ENCODE data around the gene ARL15. TPM values are rescaled to one million over a fixed set of nuclear protein-coding genes. Genes with fewer than 3 reads are reported as not detected.

The ARL15 gene
- total and polyA plus RNA-seq, 4 donors, result 5.0 to 24.8 (median 13.3) TPM

- no peak overlapping the region for H3K4me3 ChIP-seq (ENCODE audit: low read depth in 1 of 3, low read length in 3 of 3)
- H3K9me3 ChIP-seq (ENCODE audit: control insufficient read depth in 4 of 4, low read length in 3 of 4), result no peaks in the 10 kb centered on the region
- no peaks in the 10 kb centered on the region for H3K27me3 ChIP-seq (ENCODE audit: control insufficient read depth in 4 of 4, insufficient read depth in 4 of 4, low read length in 3 of 4)
- no peaks in the 10 kb centered on the region for H3K36me3 ChIP-seq (ENCODE audit: control insufficient read depth in 4 of 4, insufficient read depth in 3 of 4, low read depth in 1 of 4, low read length in 3 of 4)
- 89% methylated on average over 3 of the region's 3 CpGs for WGBS
- H3K27ac ChIP-seq (ENCODE audit: low read depth in 1 of 2, low read length in 2 of 2), result no peak overlapping the region
- H3K9ac ChIP-seq (ENCODE audit: low read depth in 1 of 2, low read length in 2 of 2), result no peak overlapping the region
- H3K4me1 ChIP-seq (ENCODE audit: control insufficient read depth in 4 of 4, insufficient read depth in 4 of 4, low read length in 3 of 4), result no peaks in the 10 kb centered on the region
- no peak for DNase-seq (ENCODE audit: low spot score)
- TF ChIP-seq NR2F2 (IDR thresholded peaks at IDR 0.05), result peak; percentile 13
- no peak for TF ChIP-seq FOXA1 (IDR thresholded peaks at IDR 0.05)
These were observed 164.0 kb downstream of the ARL15 start for GRCh38 chr5:54146390-54146789.

GRCh38 chr5:54140247-54140840 is 170.0 kb downstream of the ARL15 start:
- TF ChIP-seq FOXA2 (IDR thresholded peaks at IDR 0.05), result no peak
- TF ChIP-seq ZBTB33 (IDR thresholded peaks at IDR 0.05), result no peak
- no peak for TF ChIP-seq HNF4A (conservative IDR thresholded peaks at IDR 0.05)
- TF ChIP-seq JUND (IDR thresholded peaks at IDR 0.05), result no peak
- TF ChIP-seq RAD21 (IDR thresholded peaks at IDR 0.05), result no peak
- TF ChIP-seq YY1 (IDR thresholded peaks at IDR 0.05), result no peak
- Histone ChIP-seq H3K9me3 (ENCODE audit: control insufficient read depth in 4 of 4, low read length in 3 of 4) (no peaks in the 10 kb centered on the region), H3K36me3 (ENCODE audit: control insufficient read depth in 4 of 4, insufficient read depth in 3 of 4, low read depth in 1 of 4, low read length in 3 of 4) (no peaks in the 10 kb centered on the region), H3K27me3 (ENCODE audit: control insufficient read depth in 4 of 4, insufficient read depth in 4 of 4, low read length in 3 of 4) (no peaks in the 10 kb centered on the region), H3K27ac (ENCODE audit: low read depth in 1 of 2, low read length in 2 of 2) (no peak overlapping the region), H3K4me1 (ENCODE audit: control insufficient read depth in 4 of 4, insufficient read depth in 4 of 4, low read length in 3 of 4) (no peaks in the 10 kb centered on the region), H3K4me3 (ENCODE audit: low read depth in 1 of 3, low read length in 3 of 3) (no peak overlapping the region), H3K9ac (ENCODE audit: low read depth in 1 of 2, low read length in 2 of 2) (no peak overlapping the region)
- WGBS, result 94% methylated on average over 2 of the region's 2 CpGs
- no peak for DNase-seq (ENCODE audit: low spot score)

- no peak overlapping the region for H3K9ac ChIP-seq (ENCODE audit: low read depth in 1 of 2, low read length in 2 of 2)
- DNase-seq (ENCODE audit: low spot score), result no peak
- TF ChIP-seq EGR1 (IDR thresholded peaks at IDR 0.05; ENCODE audit: low read depth in 2 of 2) (no peak), FOXA2 (IDR thresholded peaks at IDR 0.05) (no peak), NR2F2 (IDR thresholded peaks at IDR 0.05) (no peak), RXRA (IDR thresholded peaks at IDR 0.05) (no peak), SP1 (IDR thresholded peaks at IDR 0.05) (no peak), TAF1 (conservative IDR thresholded peaks at IDR 0.05) (no peak)
- no peak overlapping the region for H3K4me3 ChIP-seq (ENCODE audit: low read depth in 1 of 3, low read length in 3 of 3)
- H3K4me1 ChIP-seq (ENCODE audit: control insufficient read depth in 4 of 4, insufficient read depth in 4 of 4, low read length in 3 of 4), result no peaks in the 10 kb centered on the region
- H3K36me3 ChIP-seq (ENCODE audit: control insufficient read depth in 4 of 4, insufficient read depth in 3 of 4, low read depth in 1 of 4, low read length in 3 of 4), result no peaks in the 10 kb centered on the region
- no peaks in the 10 kb centered on the region for H3K27me3 ChIP-seq (ENCODE audit: control insufficient read depth in 4 of 4, insufficient read depth in 4 of 4, low read length in 3 of 4)
- H3K9me3 ChIP-seq (ENCODE audit: control insufficient read depth in 4 of 4, low read length in 3 of 4), result no peaks in the 10 kb centered on the region
- 87% methylated on average over 5 of the region's 5 CpGs for WGBS
- no peak overlapping the region for H3K27ac ChIP-seq (ENCODE audit: low read depth in 1 of 2, low read length in 2 of 2)
These were observed 173.6 kb downstream of the ARL15 start for GRCh38 chr5:54136516-54137440.

Data from liver (tissue), 9 donors.